Activated CD4-positive, alpha-beta T cell treated with anti-CD3 and anti-CD28 coated beads, Interleukin-2, Interleukin-4, amounts not matched to agents 100 ng/mL and 50 ng/mL, durations not matched to agents 16 hours and 8 hours (primary cell): ENCODE results near the gene DPYSL4.

Experiments used
- DNase-seq: peaks from one replicate; pipeline ENCODE4 v3.0.0-alpha.2; 2020; ENCODE audit warnings: low spot score

Gene DPYSL4

DNA sequence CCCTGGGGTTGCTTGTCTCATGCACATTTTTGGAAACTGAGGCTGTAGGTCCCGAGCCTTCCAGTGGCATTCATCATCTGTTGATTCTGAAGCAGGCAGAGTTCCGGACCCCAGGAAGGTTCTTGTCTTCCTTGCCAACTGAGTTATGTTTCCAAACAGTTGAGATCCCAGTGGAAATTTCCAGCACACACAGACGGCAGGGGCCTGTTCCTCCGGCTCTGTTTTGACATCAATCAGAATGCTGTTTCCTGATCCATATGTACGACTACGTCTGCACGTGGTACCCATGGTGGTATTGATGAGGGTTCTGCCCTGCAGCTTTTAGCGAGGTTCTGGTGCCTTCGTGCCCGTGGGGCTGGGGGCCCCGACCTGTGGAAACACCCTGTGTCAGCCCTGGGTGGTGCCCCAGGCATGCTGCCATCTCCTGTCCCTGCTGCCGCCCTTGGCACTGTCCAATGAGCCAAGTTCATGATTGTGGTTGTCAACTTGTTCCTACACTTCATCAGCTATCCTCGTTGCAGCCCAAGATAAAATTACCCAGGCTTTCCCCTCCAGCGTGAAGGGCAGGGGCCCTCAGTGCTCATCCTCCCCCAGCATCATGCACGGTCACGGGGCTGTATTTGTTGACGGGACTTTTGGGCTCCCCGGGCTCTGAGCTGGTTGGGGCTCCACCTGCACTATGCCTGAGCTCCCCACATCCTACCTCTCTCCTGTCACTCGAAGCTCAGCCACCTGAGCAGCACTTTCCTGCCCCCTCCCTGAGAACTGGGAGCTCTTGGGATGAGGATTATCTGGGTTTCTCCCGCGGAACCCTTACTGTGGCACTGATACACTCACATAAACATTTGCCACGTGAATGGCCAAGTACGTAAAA, 7.8 kb upstream of the DPYSL4 start:
- DNase-seq, result no peak

DNA sequence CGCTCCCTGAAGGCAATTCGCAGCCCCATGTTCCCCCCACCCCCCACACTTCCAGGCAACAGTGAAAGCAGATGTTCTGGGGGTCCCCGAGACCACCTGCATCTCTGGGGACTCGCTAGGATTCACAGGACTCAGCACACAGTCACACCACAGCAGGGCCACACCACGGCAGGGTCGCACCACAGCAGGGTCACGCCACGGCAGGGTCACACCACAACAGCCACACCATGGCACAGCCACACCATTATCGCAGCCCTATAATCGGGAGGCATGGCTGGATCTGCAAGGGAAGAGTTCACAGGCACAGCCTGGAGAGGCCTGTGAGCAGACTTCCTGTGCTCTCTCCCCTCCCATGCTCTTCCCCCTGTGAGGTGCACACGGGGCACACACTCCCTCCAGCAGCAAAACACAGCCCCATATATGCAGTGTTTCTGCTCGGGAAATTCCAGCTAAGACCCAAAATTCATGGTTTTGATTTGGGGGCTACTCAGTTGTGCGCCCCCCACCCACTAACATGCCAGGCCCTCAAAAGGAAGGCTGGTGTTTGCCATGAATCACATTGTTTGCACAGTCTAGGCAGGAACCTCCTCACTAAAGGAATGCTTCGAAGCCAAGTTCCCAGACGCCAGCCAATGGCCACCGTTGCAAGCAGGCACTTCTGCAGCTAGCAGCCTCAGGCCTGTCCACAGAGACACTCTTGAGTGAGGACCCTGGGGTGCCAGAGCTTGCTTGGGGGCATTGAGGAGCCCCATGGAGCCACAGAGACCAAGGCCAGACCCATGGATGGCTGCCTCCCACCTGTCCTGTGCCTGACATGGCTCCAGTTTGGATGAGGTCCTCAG, 7.0 kb upstream of the DPYSL4 start:
- no peak for DNase-seq

- no peak for DNase-seq
Measured at GRCh38 chr10:132180736-132181135, 6.0 kb upstream of the DPYSL4 start.

DNA sequence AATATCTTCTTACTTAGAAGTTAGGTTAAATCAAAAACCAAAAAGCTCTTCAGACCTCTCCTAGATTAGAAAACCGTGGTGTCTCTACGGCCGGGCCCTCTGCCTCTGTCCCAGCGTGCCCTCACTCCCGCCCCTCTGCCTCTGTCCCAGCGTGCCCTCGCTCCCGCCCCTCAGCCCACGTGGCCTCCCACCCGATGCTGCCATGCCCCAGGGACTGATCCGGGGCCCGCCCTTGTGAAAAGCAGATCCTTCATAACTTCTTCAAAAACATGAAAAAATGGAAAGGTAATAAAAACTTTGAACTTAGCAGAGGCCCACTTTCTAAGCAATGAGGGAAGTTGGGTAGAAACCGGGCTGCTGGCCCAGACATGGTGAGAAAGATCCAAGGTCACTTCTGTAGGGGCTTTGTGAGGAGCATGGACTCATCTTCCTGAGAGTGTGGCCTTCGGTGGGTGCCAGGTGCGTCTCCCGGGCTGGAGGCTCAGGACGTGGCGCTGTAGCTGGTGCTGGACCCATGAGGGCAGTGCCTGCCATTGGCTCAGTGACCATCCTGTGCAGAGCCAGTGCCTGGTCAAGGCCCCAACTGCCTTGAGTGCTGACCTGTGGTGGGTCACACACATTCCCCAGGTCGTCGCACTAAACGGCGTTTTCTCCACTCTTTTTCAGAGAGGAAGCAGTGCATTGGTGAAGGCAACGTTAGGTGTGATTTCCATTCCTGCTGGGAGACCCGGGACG, 4.9 kb upstream of the DPYSL4 start:
- no peak for DNase-seq

DNA sequence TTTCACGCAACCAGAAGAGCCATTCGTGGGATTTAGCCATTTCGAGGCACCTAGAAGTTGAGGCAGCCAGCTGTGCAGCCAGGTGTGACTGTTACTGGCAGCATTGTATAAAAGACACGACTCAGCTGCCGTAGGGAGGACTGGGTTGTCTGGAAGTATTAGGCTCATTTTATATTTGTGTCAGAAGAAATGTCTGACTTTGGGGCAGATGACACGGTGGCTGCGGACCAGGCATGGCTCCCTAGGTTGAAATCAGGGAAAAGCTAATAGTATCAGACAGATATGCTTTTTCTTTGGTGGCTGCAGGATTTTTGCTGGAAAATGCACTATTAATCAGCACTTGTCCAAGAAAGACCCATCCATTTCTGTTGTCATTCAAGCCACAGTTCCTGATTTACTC, 4.2 kb upstream of the DPYSL4 start:
- no peak for DNase-seq

DNA sequence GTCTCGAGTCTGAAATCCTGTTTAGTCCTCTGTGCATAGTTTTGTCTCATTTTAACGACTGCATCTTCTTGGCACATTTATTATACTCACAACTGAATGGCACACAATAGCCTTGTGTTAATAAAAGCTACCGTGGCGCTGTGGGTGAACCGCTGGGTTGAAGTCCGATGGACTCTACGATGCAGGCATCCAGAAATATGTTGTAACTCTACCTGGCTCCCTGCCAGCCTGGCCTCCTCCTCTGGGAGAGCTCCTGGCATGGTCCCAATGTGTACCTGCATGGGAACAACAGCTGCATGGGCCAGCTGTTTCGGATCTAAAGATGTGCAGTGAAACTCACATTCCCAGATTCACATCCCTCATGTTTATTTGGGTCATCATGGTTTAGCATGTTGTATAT, 3.7 kb upstream of the DPYSL4 start:
- no peak for DNase-seq

DNA sequence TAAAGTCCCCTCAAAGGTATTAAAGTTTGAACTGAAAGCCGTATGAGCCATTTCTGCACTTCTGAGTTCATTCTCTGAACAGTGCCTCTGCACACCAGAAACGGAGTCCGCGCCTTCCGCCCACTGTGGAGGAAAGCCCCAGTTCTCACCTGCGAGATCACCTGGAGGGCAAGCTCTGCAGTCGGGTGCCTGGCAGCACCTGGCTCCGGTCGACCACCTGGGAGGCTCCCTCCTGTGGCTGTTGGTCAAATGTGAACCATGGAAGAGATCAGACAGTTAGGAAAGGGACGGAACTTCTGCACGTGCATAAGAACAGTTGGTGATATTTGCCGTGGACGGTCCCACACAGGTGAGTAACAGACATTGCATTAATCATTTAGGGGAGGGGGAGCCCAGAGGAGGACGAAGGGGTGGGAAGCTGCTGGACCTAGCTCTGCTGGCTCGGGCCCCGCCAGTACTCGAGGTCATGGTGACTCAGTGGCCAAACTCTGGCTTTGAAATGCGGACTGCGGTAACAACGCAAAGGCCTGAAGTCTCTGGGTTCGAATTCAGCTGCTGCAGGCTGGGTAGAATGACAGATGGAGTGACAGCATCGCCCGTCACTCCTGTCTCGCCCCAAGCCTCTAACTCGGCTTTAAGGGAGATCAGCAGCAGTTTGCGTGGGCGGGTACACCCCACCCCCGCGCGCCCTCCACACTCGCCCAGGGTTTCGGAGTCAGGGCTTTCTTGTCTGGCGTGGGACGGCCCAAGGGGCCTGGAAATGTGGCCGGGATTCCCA, 1.7 kb upstream of the DPYSL4 start:
- no peak for DNase-seq

DNA sequence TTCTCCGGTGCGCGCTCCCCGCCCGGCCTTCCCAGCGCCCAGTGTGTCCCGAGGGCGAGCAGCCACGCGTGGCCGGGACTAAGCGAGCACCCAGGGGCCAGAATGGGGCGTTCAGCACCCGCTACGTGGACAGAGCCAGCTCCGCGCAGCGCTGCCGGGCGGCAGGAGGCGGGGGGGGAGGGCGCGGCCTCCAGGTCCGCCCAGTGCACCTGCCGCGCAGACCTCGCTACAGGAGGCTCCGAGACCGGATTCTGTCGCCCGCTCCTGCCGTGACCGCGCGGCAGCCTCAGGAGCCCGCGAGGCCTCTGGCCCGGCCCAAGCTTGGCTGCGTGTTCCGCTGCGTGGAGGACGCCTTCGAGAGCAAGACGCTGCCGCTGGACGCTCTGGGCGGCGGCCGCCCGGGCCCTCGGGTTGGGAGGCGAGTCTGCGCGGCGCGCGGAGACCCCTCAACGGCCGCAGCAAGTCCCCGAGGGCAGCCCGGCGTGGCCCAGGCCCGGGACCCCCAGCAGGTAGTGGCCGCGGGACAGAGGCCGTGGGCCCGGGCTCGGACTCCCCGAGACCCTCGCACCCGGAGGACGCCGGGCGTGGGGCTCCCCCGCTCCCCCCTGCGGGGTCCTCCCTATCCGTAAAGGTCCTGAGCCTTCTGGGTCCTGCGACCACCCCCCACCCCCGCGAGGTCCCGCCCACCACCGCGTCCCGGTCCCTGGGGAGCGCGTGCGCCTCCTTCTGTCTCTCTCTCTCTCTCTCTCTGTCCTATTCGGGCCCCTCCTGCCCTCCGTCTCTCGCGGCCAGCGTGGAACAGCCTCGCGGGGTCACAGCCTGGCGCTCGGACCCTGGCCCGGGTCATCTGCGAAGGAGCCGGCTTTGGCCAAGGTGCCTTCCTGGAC, 904 bp upstream of the DPYSL4 start:
- DNase-seq, result no peak

DNA sequence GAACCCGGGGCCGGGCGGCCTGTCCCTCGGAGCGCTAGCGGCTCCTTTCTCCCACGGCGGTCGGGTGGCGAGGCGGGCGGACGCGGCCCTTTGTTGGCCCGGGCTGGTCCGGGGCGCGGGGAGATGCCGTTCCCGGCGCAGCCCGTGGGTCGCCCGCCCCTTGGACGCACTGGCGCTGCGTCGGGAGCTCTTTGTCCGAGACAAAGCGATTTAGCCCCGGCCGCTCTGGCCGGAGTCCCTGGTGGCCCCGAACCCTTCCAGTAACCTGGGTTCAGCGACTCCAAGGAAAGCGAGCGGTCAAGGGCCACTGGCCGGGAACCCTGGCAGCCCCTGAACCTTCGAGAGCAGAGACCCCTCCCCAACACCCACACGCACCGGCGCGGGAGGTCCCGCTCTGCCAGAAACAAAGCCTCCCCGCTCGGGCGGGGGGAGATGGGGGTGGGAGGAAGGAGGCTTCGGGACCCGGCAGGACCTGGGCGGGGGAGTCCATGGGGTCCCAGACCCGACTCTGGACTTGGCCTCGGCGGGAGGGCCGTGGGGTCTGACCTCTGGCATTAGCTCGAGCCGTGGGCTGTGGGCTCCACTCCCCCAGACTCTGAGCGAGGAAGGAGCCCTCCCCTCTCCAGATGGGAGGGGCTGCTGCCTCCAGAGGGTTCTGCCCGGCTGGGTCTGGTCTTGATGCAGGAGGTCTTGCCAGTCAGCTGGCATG, 836 bp downstream of the DPYSL4 start:
- no peak for DNase-seq

- no peak for DNase-seq
Measured at GRCh38 chr10:132188331-132188730, 1.6 kb downstream of the DPYSL4 start.

GRCh38 chr10:132189016-132189415, 2.3 kb downstream of the DPYSL4 start:
- no peak for DNase-seq

GRCh38 chr10:132189810-132190422, 3.2 kb downstream of the DPYSL4 start:
- DNase-seq, result no peak

DNA sequence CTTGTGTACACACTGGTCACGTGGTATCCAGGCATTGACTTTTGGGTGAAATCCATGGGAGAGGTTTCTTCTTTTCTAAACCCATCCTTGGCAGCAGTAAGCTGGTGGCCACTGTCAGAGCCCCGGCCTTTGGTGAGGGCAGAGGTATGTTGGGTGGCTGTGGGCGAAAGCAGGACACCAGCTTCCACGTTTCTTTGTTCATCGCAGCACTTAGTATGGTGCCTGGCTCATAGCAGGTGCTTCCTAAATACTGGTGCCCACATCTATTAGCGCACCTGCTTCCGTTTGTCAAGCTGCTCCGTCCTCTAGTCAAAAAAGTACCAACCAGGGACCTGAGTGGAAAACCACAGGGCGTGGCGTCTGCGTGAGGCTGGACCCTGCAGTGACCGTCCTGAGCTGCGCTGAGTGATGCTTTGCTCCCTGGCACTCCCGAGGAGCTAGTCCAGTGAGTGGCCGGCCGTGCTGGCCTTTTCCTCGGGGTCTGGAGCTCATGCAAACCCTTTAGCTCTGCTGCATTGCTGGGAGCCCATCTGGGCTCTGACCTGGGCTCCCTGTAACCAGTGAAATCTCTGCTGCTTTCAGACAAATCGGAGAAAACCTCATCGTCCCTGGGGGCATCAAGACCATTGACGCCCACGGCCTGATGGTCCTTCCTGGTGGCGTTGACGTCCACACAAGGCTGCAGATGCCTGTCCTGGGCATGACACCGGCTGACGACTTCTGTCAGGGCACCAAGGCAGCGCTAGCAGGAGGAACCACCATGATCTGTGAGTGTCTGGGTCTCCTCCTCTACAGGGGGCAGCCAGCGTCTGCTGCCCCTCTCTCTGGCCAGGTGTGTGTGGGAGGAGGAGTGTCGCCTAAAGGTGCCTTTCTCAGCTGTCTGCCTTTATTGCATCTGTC, 5.6 kb downstream of the DPYSL4 start:
- no peak for DNase-seq

DNA sequence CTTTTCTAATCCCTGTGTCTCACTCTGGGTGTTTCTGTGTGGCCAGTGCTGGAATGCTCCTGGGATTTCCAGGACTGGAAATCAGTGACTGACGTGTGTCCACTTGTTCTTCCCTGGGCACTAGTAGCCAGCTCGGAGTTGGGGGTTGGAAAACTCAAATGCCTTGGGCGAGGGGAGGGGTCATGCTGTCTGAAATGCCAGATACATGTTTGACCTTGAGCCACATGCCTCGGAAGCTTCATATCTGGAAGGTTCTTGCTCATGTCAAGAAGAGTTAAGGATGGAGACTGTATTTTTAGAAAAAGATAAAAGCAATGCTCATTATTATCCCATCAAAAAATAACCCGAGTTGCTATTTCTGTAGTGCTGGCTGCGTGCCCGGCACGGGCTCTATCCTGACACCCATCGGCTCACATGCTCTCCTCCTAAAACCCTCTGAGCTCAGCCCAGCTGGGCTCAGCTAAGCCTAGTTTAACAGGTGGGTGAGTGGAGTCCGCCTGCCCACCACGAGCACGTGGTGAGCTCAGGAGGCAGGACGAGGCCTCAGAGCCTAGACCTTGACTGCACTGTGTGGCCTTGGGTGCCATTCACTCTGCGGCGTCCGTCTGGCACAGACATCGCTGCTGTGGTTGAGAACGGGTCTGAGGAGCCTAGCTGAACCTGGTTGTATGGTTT, 6.4 kb downstream of the DPYSL4 start:
- no peak for DNase-seq

DNA sequence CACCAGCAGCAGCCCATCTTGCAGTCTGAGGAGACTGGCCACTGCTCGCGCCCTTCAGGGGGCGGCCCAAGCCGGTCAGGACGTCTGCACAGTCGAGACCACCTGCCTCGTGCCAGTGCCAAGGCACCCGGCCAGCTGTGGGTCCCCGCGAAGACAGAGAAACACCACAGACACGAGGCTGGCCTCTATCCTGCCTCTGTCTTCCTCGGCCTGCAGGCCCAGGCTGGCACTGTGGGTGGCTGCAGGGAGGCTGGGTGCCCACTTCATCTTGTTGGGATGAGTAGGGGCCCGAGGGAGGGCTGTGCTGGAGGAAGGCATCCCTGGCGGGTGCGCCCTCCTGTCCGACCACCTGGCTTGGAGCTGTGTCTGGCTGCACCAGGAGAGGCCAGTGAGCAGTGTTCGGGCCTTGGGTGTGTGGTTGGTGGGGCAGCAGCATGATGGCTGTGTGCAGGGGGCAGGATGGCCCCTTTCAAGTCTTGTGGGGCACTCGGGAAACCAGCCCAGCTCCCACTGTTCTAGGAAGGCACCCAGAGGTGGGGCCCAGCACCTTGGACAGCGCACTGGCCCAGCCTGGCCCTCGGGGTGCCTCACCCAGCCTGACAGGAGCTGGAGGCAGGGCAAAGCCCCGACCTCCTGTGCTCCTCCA, 7.3 kb downstream of the DPYSL4 start:
- no peak for DNase-seq

- DNase-seq, result no peak
Measured at GRCh38 chr10:132194726-132195125, 8.0 kb downstream of the DPYSL4 start.

DNA sequence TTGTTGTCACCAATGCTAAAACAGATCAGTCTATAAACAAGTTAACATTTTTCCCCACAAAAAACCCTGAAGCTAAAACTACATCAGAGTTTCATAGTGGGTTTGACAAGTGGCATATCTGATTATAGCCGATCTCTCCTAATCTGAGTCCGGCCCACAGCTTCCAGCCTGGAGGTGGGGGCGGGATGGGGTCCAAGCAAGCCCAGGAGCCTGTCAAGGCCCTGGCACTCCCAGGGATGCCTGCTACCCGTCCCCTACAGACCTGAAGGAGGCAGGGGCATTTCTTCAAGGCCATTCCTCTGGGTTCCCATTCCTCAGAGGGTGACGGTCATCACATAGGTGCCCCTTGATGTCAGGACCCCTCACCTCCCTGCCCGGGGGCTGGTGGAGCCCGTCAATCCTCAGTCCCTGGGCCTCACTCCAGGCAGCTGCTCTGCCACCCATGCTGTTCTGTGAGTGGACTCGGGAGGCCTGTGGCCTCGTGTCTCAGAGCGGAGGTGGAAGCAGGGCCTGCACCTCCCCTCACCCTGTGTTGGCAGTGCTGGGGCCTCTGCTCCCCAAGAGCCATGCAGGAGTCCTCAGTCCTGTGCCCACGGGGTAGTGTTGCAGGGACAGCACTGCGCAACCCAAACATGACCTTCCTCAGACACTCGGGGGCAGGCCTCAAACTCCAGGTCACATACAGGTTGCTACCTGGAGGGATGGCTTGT, 8.8 kb downstream of the DPYSL4 start:
- no peak for DNase-seq
